HG03521 (cell line): ENCODE results near the gene GNB1L.
A peak's percentile ranks its signal among the peaks of the same experiment; 100 is the strongest.

ENCODE experiments used
- ATAC-seq: cut with Tn5 transposase; IDR thresholded peaks from one replicate; pipeline ENCODE4 v1.9.1; 2021; ENCODE audit warnings: mild to moderate bottlenecking, moderate library complexity; ENCODE audit not compliant: unreplicated experiment

Gene GNB1L

GRCh38 chr22:19865141-19865829, 10.6 kb upstream of the GNB1L start:
- ATAC-seq = no peak

- ATAC-seq = no peak
Measured at GRCh38 chr22:19864538-19865106, 9.9 kb upstream of the GNB1L start.

- no peak for ATAC-seq
Measured at GRCh38 chr22:19863571-19863970, 8.9 kb upstream of the GNB1L start.

GRCh38 chr22:19862619-19863246, 8.1 kb upstream of the GNB1L start:
- no peak for ATAC-seq

GRCh38 chr22:19859861-19860510, 5.3 kb upstream of the GNB1L start:
- no peak for ATAC-seq

- ATAC-seq = no peak
Measured at GRCh38 chr22:19857382-19857781, 2.7 kb upstream of the GNB1L start.

- peak; percentile 5 for ATAC-seq
Measured at GRCh38 chr22:19855504-19856409, 1.1 kb upstream of the GNB1L start.

- ATAC-seq = no peak
Measured at GRCh38 chr22:19853879-19854777, 546 bp downstream of the GNB1L start.

GRCh38 chr22:19853058-19853878, 1.4 kb downstream of the GNB1L start:
- ATAC-seq = no peak

GRCh38 chr22:19852177-19852781, 2.4 kb downstream of the GNB1L start:
- ATAC-seq = no peak

- ATAC-seq = no peak
Measured at GRCh38 chr22:19851291-19852176, 3.1 kb downstream of the GNB1L start.

GRCh38 chr22:19850763-19851109, 3.9 kb downstream of the GNB1L start:
- ATAC-seq = no peak

GRCh38 chr22:19849835-19850762, 4.6 kb downstream of the GNB1L start:
- ATAC-seq = no peak

GRCh38 chr22:19848298-19849224, 6.1 kb downstream of the GNB1L start:
- no peak for ATAC-seq

GRCh38 chr22:19847345-19847632, 7.4 kb downstream of the GNB1L start:
- no peak for ATAC-seq
